Spleen (tissue), 11 donors: ENCODE measurements around the gene GPHN. TPM values are rescaled to one million over a fixed set of nuclear protein-coding genes. Genes with fewer than 3 reads are reported as not detected.

Experiments
- DNase-seq: peaks from one replicate; pipeline ENCODE4 v3.0.0-alpha.2; 2020
- H3K27ac ChIP-seq, 8 donors: fragments of 200-600 bp; sonication (generic) in 7 of 8; 1 replicate in 4 of 8; 2 replicates in 4 of 8; pipeline versions ENCODE4 v1.5.0 to v1.8.0; 2016 to 2021; ENCODE audit warnings: inconsistent platforms in 4 of 8, mild to moderate bottlenecking in 4 of 8, moderate library complexity in 1 of 8
- H3K27me3 ChIP-seq, 7 donors: fragments of 200-600 bp; sonication (generic) in 6 of 7; replicated peaks in 1 of 7; 1 replicate in 4 of 7; 2 replicates in 3 of 7; pipeline versions ENCODE4 v1.5.0 to v1.8.0; 2016 to 2021; ENCODE audit warnings: inconsistent platforms in 3 of 7, mild to moderate bottlenecking in 1 of 7
- H3K36me3 ChIP-seq, 6 donors: fragments of 200-600 bp; sonication (generic) in 5 of 6; 1 replicate in 4 of 6; 2 replicates in 2 of 6; pipeline versions ENCODE4 v1.5.0 to v1.8.0; 2016 to 2021; ENCODE audit warnings: inconsistent platforms in 2 of 6
- H3K4me1 ChIP-seq, 6 donors: fragments of 200-600 bp; sonication (generic) in 5 of 6; 1 replicate in 3 of 6; 2 replicates in 3 of 6; pipeline versions ENCODE4 v1.5.0 to v1.8.0; 2016 to 2021; ENCODE audit warnings: inconsistent platforms in 3 of 6
- H3K4me3 ChIP-seq, 8 donors: fragments of 200-600 bp; sonication (generic) in 7 of 8; 1 replicate in 4 of 8; 2 replicates in 4 of 8; pipeline versions ENCODE4 v1.5.0 to v1.8.0; 2016 to 2021; ENCODE audit warnings: inconsistent platforms in 4 of 8, mild to moderate bottlenecking in 4 of 8, moderate library complexity in 2 of 8
- H3K9me3 ChIP-seq, 8 donors: fragments of 200-600 bp; sonication (generic) in 7 of 8; 1 replicate in 4 of 8; 2 replicates in 4 of 8; pipeline versions ENCODE4 v1.5.0 to v1.8.0; 2016 to 2021; ENCODE audit warnings: inconsistent platforms in 4 of 8
- POLR2A ChIP-seq, 3 donors: fragments of 450-650 bp; IDR thresholded peaks; one replicate each; pipeline ENCODE4 v1.5.1; 2017; ENCODE audit warnings: antibody characterized with exemption in 3 of 3, mild to moderate bottlenecking in 1 of 3
- POLR2AphosphoS5 ChIP-seq, 3 donors: sonication (generic); formaldehyde crosslinking; IDR thresholded peaks; one replicate each; pipeline ENCODE4 v1.5.1; 2017; ENCODE audit warnings: antibody characterized with exemption in 3 of 3
- WGBS, 5 donors: extraction: QIAGEN DNeasy Blood & Tissue Kit in 3 of 5; methylation state at CpG; one replicate each; pipeline versions ENCODE4 v1.1.5 to v1.1.7; 2013 to 2018; 5-methylcytosine and 5-hydroxymethylcytosine counted together
- intact Hi-C: fragments of 100-400 bp; cut with DNase I; formaldehyde crosslinking; loops from one replicate; pipeline ENCODE4 v1.15.0; 2023; ENCODE audit warnings: low total_unique reads
- polyA plus RNA-seq, 3 donors: library from polyadenylated mRNA; stranded (reverse); fragments of 200-250 nt; gene quantifications; one replicate each; pipeline ENCODE4 v1.2.1, GENCODE V29; 2013
- total RNA-seq, 7 donors: library from RNA; depleted of rRNA in 3 of 7; stranded (reverse); fragments of >200 nt in 3 of 7; fragmentation: NEBNext Ultra II Directional in 4 of 7; extraction: Animal tissue kit (Norgen Biotek cat#: 25700) in 4 of 7; gene quantifications; one replicate each; pipeline versions ENCODE4 v1.1.0 to v1.2.1, GENCODE V29; 2016 to 2021
- TF ChIP-seq, protein P1 (sequence below), 11 experiments: fragments of 200-600 bp in 7 of 11; fragments of 450-650 bp in 4 of 11; sonication (generic) in 4 of 11; IDR thresholded peaks in 8 of 11; conservative IDR thresholded peaks in 3 of 11; 1 replicate in 7 of 11; 2 replicates in 4 of 11; pipeline versions ENCODE4 v1.4.0 to v1.8.0; 2016 to 2021; ENCODE audit warnings: antibody characterized with exemption in 11 of 11, inconsistent platforms in 4 of 11, mild to moderate bottlenecking in 1 of 11
- donor health status: healthy with polysubstance abuse.
- donor health status: DM: no; HTN: no; CAD: no; lungs with moderate emphysema.
- donor health status: DM: no; HTN: no; CAD: no.
- donor health status: Bipolar disorder and iron deficiency.
- donor health status: healthy.
- donor health status: DM: no; HTN: no; CAD: no.
- donor health status: DM: yes; HTN: yes; CAD: no.

The GPHN gene
- total and polyA plus RNA-seq, 10 donors = 9.0 to 26.9 (median 15.7) TPM

DNA sequence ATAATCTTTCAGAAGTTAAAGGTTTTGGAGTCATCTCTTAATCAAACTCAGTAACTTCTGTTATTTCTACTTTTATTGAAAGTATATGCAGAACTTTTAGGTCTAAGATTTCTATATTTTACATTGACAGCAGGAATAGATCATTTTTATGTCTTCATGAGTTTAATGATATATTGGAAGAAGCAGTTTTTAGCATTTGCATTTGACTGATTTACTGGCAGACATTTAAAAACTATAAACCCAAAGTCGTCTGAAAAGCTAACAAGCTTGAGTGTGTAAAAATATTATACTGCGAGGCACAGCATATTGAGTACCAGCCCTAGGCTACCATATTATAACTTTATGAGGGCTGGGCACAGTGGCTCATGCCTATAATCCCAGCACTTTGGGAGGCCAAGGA lies 467.3 kb downstream of the GPHN start:
- no peaks in the 10 kb centered on the region for H3K4me1 ChIP-seq
- H3K4me3 ChIP-seq = no peak overlapping the region
- WGBS, 5 donors = 88 to 95% (median 93%) methylated on average over 2 of the region's 2 CpGs
- intact Hi-C loops = no loop called here
- no peaks in the 10 kb centered on the region for H3K9me3 ChIP-seq
- no peaks in the 10 kb centered on the region for H3K27me3 ChIP-seq
- TF ChIP-seq POLR2AphosphoS5 (IDR thresholded peaks at IDR 0.05) (no peak), POLR2A (IDR thresholded peaks at IDR 0.05) (no peak)
- TF ChIP-seq, protein P1, sequence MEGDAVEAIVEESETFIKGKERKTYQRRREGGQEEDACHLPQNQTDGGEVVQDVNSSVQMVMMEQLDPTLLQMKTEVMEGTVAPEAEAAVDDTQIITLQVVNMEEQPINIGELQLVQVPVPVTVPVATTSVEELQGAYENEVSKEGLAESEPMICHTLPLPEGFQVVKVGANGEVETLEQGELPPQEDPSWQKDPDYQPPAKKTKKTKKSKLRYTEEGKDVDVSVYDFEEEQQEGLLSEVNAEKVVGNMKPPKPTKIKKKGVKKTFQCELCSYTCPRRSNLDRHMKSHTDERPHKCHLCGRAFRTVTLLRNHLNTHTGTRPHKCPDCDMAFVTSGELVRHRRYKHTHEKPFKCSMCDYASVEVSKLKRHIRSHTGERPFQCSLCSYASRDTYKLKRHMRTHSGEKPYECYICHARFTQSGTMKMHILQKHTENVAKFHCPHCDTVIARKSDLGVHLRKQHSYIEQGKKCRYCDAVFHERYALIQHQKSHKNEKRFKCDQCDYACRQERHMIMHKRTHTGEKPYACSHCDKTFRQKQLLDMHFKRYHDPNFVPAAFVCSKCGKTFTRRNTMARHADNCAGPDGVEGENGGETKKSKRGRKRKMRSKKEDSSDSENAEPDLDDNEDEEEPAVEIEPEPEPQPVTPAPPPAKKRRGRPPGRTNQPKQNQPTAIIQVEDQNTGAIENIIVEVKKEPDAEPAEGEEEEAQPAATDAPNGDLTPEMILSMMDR (IDR thresholded peaks at IDR 0.05 in 8 of 11, conservative IDR thresholded peaks at IDR 0.05 in 3 of 11) = no peak
- DNase-seq = no peak
- no peak overlapping the region for H3K27ac ChIP-seq
- peaks cover 0 to 6% (median 0%) of the 10 kb centered on the region in 6 donors for H3K36me3 ChIP-seq

DNA sequence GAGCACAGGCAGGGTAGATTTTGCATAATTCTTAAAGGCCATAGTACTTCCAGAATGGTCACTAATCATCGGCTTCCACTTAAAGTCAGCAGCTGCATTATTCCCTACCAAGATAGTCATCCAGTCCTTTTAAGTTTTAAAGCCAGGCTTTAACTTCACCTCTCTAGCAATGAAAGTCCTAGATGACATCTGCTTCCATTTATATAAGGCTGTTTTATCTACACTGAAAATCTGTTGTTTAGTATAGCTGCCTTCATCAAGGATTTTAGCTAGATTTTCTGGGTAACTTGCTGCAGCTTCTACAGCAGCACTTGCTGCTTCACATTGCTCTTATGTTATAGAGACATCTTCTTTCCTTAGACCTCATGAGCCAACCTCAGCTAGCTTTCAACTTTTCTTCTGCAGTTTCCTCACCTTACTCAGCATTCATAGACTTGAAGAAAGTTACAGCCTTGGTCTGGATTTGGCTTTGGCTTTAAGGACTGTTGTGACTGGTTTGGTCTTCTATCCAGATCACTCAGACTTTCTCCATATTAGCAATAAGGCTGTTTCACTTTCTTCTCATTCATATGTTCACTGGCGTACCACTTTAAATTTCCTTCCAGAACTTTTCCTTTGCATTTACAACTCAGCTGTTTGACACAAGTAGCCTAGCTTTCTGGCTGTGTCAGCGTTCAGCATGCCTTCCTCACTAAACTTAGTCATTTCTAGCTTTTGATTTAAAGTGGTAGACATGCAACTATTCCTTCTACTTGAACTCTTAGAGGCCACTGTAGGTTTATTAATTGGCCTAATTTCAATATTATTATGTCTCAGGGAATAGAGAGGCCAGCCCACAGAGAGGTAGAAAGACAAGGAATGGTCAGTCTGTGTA lies 471.4 kb downstream of the GPHN start:
- intact Hi-C loops = no loop called here
- H3K27ac ChIP-seq = no peak overlapping the region
- no peak for DNase-seq
- WGBS, 5 donors = 65 to 80% (median 76%) methylated on average over 3 of the region's 3 CpGs
- H3K9me3 ChIP-seq = no peaks in the 10 kb centered on the region
- no peaks in the 10 kb centered on the region for H3K4me1 ChIP-seq
- TF ChIP-seq POLR2A (IDR thresholded peaks at IDR 0.05) (no peak), POLR2AphosphoS5 (IDR thresholded peaks at IDR 0.05) (no peak)
- TF ChIP-seq, protein P1 (IDR thresholded peaks at IDR 0.05 in 8 of 11, conservative IDR thresholded peaks at IDR 0.05 in 3 of 11) = no peak
- H3K27me3 ChIP-seq = no peaks in the 10 kb centered on the region
- no peak overlapping the region for H3K4me3 ChIP-seq
- no peaks in the 10 kb centered on the region for H3K36me3 ChIP-seq

DNA sequence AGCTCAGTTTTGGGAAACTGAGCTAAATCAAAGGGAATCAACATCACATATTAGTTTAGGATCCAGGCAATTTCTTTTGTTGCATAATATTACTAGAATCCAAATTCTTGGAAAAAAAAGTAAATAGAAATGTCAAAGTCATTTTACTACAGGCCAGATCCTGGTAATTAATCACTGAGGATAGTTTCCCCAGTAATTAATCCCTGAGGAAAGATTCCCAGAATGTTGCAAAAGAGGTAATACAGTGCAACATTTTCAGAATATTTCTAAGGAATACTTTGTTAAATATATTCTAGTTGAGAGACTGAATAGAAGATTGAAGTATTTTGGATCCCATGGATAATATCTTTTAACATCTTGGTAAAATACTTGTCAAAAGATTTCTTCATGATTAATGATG lies 474.3 kb downstream of the GPHN start:
- intact Hi-C loops = no loop called here
- H3K36me3 ChIP-seq = no peaks in the 10 kb centered on the region
- H3K9me3 ChIP-seq = no peaks in the 10 kb centered on the region
- H3K27me3 ChIP-seq = no peaks in the 10 kb centered on the region
- TF ChIP-seq POLR2A (IDR thresholded peaks at IDR 0.05) (no peak), POLR2AphosphoS5 (IDR thresholded peaks at IDR 0.05) (no peak)
- TF ChIP-seq, protein P1 (IDR thresholded peaks at IDR 0.05 in 8 of 11, conservative IDR thresholded peaks at IDR 0.05 in 3 of 11) = no peak
- H3K27ac ChIP-seq = no peak overlapping the region
- DNase-seq = no peak
- no peaks in the 10 kb centered on the region for H3K4me1 ChIP-seq
- H3K4me3 ChIP-seq = no peak overlapping the region

DNA sequence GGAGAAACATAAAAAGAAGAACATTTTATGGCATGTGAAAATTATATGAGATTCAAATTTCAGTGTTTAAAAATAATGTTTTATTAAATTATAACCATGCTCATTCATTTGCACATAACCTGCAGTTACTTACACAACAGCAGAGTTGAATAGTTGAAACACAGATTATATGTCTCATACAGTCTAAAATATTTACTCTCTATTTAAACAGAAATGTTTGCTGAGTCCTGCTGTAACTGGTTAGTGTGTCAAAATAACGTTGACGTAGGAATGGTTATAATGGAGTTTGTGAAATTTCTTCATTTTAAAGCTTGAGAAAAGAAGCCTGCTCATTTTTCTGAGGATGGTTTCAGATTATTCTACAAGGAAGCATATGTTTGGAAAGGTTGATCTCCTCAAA lies 484.8 kb downstream of the GPHN start:
- no peak for DNase-seq
- Histone ChIP-seq H3K4me1 (no peaks in the 10 kb centered on the region), H3K9me3 (no peaks in the 10 kb centered on the region), H3K36me3 (no peaks in the 10 kb centered on the region), H3K4me3 (no peak overlapping the region), H3K27me3 (no peaks in the 10 kb centered on the region), H3K27ac (no peak overlapping the region)
- intact Hi-C loops = no loop called here
- no peak for TF ChIP-seq POLR2AphosphoS5 (IDR thresholded peaks at IDR 0.05)
- no peak for TF ChIP-seq POLR2A (IDR thresholded peaks at IDR 0.05)
- TF ChIP-seq, protein P1 (IDR thresholded peaks at IDR 0.05 in 8 of 11, conservative IDR thresholded peaks at IDR 0.05 in 3 of 11) = no peak
- 93 to 98% (median 98%) methylated on average over 2 of the region's 2 CpGs for WGBS, 5 donors
